HG02623 (cell line): Measurements from ENCODE around the gene TMEM215.

Experiments used
- ATAC-seq: cut with Tn5 transposase; IDR thresholded peaks from one replicate; pipeline ENCODE4 v1.9.1; 2021; ENCODE audit warnings: moderate library complexity; ENCODE audit not compliant: unreplicated experiment

The TMEM215 gene

DNA sequence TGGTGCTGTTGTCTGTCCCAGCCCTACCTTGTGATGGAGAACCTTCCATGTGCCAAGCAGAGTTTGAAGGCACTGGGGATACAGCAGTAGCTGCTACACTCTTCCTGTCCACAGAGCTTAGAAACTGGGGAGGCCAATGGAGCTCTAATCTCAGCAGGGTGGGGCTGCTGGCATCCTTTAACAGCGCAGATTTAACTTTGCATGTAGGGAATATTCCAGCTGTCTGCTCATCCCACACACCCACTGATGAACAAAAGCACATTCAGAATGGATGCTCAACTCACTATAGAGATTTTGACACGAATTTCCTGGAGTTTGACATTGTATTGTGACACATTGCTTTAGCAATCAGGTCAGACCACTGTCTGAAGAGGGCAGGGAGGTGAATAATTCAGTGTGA lies 49.0 kb downstream of the TMEM215 start:
- ATAC-seq: no peak
